Body of pancreas (tissue), 4 donors: ENCODE data around the gene PNISR.

ENCODE experiments used
- CTCF ChIP-seq, 7 experiments: fragments of 450-650 bp in 4 of 7; fragments of 200-600 bp in 3 of 7; sonication (generic) in 3 of 7; IDR thresholded peaks; one replicate each; pipeline ENCODE4 v1.5.1; 2016 to 2019; ENCODE audit warnings: antibody characterized with exemption in 7 of 7
- POLR2A ChIP-seq, 3 donors: fragments of 450-650 bp; IDR thresholded peaks; one replicate each; pipeline ENCODE4 v1.6.1; 2016; ENCODE audit warnings: antibody characterized with exemption in 3 of 3, mild to moderate bottlenecking in 2 of 3

- TF ChIP-seq CTCF (IDR thresholded peaks at IDR 0.05): no peak
- no peak for TF ChIP-seq POLR2A (IDR thresholded peaks at IDR 0.05)
Measured at GRCh38 chr6:99473730-99474129, 48.6 kb upstream of the PNISR start.
